GDM1 (cell line): ENCODE results near the gene CRTC1.
"Not testable (repeated sequence)": the region's sequence is repeated elsewhere in the genome, so short reads cannot be mapped to it uniquely, and the experiment has no call there.

Source experiments
- DNase-seq: peaks from one replicate; lab custom pipeline; 2025; lab: John Stamatoyannopoulos, UW

Gene CRTC1

GRCh38 chr19:18727602-18728001, 44.1 kb downstream of the CRTC1 start:
- not testable (repeated sequence) for DNase-seq

- DNase-seq, result no peak
These were observed 46.6 kb downstream of the CRTC1 start for GRCh38 chr19:18729933-18730530.

GRCh38 chr19:18730885-18731513, 47.5 kb downstream of the CRTC1 start:
- DNase-seq, result no peak

- no peak for DNase-seq
These were observed 48.1 kb downstream of the CRTC1 start for GRCh38 chr19:18731562-18732008.

- no peak for DNase-seq
These were observed 49.7 kb downstream of the CRTC1 start for GRCh38 chr19:18733196-18733647.

GRCh38 chr19:18733762-18734332, 50.4 kb downstream of the CRTC1 start:
- not testable (repeated sequence) for DNase-seq

GRCh38 chr19:18735324-18735723, 51.8 kb downstream of the CRTC1 start:
- DNase-seq, result no peak

- DNase-seq, result no peak
These were observed 52.3 kb downstream of the CRTC1 start for GRCh38 chr19:18735752-18736151.

- DNase-seq, result no peak
These were observed 53.2 kb downstream of the CRTC1 start for GRCh38 chr19:18736415-18737336.

GRCh38 chr19:18737337-18737953, 54.0 kb downstream of the CRTC1 start:
- DNase-seq, result no peak

GRCh38 chr19:18737954-18738351, 54.5 kb downstream of the CRTC1 start:
- no peak for DNase-seq

GRCh38 chr19:18738961-18739690, 55.6 kb downstream of the CRTC1 start:
- DNase-seq, result no peak

GRCh38 chr19:18741124-18742121, 57.9 kb downstream of the CRTC1 start:
- DNase-seq, result no peak

- no peak for DNase-seq
These were observed 58.8 kb downstream of the CRTC1 start for GRCh38 chr19:18742324-18742723.

GRCh38 chr19:18742838-18743783, 59.6 kb downstream of the CRTC1 start:
- no peak for DNase-seq

GRCh38 chr19:18743784-18744418, 60.4 kb downstream of the CRTC1 start:
- no peak for DNase-seq

- no peak for DNase-seq
These were observed 61.7 kb downstream of the CRTC1 start for GRCh38 chr19:18745012-18745735.

- DNase-seq, result no peak
These were observed 62.5 kb downstream of the CRTC1 start for GRCh38 chr19:18745931-18746330.
